Measurements from ENCODE around the gene OR2H2.

Gene OR2H2

DNA sequence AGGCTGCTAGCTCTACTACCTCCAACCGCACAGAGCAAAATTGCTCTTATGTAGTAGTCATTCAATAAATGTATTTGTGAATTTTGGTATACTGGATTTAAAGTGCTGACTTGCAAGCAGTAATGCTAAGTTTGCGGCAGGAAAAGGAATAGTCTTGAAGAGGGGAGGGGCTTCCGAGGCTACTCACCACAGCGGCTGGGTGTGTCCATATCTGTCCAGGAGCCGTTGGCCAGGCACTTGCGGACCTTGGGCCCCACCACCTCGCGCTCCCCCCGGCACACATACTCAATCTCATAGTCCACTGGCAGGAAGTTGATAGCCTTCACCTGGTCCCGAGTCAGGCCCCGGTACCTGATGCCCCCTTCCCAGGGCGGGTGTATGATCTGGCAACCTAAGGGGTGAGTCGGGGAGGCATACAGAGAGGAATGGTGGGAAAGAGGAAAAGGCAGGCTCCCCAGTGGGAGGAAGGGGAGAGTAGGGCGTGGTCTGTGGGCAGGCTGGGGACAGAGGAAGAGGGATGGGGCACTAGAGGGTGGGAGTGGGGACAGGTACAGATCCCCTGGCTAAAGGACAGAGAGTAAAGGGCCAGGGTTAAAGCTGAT is 46.4 kb downstream of the OR2H2 start:
- no peak for DNase-seq

DNA sequence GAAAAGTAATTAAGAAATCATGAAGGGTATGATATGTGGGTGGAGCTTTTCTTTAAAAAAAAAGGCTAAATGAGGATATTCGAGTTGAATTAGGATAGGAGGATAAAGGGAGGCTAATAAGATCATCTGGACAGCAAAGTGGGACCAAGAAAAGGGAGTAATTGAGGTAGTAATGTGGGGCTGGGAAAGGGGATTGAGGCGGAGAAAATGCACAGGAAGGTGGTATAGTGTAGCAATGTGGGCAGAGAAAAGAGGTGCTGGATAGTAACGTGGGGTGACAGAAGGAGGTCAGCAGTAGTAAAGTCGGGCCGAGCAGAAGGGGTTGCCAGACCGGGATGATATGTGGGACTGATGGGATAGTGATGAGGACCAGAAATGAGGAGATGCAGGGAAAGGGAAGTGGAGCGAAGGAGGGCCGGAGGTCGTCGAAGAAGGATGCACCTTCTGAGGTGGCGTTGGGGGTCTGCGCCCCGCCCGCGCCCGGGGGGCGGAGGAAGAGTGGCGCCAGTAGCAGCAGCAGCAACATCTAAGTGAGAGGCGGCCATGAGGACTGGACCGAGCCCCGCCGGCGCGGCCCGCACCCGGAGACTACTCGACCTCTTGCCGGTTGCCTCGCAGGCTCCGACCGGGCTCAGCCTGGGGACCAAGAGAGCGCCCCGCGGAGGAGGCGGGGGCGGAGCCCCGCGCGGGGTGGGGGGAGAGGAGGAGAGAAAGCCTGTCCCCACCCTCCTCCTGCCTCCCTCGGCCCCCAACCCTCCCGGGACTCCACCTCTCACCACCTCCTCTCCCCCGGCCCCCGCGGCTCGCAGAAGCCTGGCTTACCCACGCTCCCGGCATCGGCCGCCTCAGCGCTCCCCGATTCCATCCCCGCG is 47.2 kb downstream of the OR2H2 start:
- no peak for DNase-seq

DNA sequence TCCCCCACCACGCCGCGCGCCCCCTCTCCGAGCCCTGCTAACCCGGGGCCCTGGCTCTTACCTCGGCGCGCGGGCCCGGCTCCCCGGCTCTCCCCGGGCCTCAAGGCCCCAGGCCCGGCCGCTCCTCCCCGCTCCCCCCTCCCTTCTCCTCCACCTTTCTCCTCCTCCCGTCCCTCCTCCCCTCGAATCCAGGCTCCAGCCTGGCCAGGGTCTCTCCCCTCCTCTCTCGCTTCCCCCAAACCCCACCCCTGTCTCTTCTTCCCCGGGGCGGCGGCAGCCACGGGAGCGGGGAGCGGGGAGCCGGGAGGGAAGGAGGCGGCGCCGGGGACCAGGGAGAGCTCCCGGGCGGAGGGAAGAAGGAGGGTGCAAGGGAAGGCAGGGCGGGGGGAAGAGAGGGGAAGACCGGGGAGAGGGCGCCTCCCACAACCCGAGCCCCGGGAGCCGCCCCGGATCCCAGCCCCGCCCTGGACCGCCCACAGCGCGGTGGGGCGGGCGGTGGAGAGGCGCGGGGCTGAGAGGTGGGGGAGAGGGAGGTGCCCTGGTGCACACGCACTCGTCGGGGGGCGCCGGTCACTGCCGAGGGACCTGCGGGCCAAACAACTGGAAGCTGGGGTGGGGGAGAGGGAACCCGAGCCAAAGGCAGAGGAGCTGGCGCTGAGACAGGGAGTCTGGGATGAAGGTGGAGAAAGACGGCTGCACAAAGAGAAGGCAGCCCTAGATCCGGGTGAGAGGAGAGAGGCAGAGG is 48.0 kb downstream of the OR2H2 start, which contains the start of gene GABBR1:
TSS of gene GABBR1 (minus strand) at position 395 of the 745 bp plus-strand sequence. CDS start 798 bp downstream, outside the sequence.
- peak; percentile 53 for DNase-seq

DNA sequence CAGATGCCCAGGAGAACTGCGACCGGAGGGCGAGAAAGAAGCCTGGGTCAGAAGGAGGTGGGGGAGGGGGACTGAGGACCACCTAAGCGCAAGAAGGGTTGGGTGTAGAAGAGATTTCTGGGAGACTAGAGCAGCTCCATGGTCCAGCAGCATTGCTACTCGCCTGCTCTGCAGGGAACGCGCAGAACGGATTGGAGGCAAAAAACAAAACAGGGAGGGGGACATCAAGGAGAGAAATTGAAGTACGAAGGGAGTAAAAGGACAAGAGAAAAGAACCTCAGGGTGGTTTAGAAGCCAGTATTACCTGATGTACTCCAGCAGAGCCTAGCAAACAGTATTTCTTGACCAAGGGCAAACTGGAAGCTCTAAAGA is 48.6 kb downstream of the OR2H2 start:
- DNase-seq: no peak

DNA sequence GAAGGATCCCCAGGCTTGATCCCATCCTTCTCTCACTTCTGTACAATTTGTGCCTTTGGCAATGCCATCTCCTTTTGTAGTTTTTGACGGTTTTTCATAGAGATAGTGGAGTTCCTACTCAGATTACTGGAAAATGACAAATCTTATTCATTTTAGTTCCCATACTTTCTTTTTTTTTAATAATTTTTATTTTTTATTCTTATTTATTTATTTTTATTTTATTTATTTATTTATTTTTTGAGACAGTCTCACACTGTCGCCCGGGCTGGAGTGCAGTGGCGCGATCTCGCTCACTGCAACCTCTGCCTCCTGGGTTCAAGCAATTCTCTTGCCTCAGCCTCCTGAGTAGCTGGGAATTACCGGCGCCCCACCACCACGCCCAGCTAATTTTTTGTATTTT is 52.3 kb downstream of the OR2H2 start:
- no peak for DNase-seq

Measured in NCI-H187 treated with DMSO at 0.1 percent for 48 hours (cell line).